Measurements from ENCODE around the gene PCSK1.

The PCSK1 gene

GRCh38 chr5:96433066-96433447 lies at the start of gene PCSK1:
Gene PCSK1, minus strand, starts transcription at chr5:96433248. Its CDS starts 206 bp downstream, at chr5:96433042.
- DNase-seq = no peak

GRCh38 chr5:96481867-96482266 lies 48.8 kb upstream of the PCSK1 start:
- no peak for DNase-seq

DNA sequence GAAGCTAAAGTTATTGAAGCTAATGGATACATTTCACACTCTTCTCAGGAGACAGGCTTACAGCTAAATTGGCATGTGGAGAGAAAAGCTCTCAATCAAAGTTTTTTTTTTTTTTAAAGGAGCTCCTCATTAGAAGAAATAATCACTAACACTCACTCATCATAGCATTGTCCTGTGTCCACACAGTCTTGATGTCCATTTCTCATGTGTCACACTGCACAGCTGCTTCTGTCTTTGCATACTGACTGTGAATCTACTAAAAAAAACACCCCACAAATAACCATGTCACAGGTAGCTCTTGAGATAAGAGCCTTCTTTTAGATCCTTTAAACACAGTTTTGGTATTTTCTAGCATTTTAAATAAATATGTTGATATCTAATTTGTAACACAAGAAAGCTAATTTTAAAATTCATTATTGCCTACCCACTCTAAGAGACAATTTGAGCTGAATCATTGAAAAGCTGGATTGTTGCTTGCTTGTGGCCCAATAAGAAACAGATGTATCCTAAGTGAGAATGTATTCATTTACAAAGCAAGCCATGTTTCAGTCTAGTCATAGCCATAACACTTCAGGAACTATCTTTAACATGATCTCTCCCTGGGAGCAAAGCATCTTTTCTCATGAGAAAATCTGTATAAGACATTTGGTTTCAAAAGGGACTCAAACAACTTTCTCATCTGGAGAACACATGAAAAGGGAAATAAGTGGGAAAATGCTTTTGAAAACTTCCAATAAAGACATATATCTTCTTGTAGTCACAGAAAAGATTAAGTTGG lies 48.1 kb upstream of the PCSK1 start:
- no peak for DNase-seq

DNA sequence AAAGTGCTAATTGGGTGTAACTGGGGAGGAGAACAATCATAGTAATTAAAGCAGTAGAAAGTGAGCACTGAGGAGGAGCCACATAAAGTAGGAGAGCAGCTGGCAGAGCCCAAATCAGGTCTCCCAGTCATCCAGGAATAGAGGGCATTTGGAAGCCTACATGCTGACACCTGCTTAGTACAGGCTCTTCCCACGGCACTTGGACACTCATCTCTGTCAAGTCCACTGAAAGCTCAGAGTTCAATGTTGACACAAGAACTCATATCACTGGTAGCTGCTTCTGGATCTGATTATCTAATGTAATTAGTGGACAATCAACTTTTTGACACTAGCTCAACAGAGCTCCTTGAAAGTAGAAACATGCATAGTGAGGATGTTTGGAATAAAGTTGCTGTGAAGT lies 45.9 kb upstream of the PCSK1 start:
- DNase-seq = no peak

DNA sequence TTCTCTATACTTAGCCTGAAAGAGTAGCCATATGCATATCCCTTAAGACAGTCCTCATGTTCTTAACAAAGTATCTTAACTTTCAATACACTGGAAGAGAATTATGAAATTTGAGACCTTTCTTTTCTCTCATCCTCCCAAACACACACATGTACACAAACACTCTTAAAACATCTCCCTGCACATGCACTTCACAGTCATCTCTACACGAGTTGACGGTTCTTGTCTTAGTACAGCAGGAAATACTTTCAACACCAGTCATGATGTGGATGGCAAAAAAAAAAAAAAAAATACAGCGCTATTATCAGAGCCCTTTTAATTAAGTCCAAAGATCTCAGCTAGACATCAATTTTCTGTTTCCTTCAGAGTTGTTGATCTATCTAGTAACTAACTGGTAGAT lies 43.6 kb upstream of the PCSK1 start:
- no peak for DNase-seq

GRCh38 chr5:96474073-96474472 lies 41.0 kb upstream of the PCSK1 start:
- DNase-seq = no peak

- no peak for DNase-seq
These were observed 40.1 kb upstream of the PCSK1 start for GRCh38 chr5:96473155-96473554.

DNA sequence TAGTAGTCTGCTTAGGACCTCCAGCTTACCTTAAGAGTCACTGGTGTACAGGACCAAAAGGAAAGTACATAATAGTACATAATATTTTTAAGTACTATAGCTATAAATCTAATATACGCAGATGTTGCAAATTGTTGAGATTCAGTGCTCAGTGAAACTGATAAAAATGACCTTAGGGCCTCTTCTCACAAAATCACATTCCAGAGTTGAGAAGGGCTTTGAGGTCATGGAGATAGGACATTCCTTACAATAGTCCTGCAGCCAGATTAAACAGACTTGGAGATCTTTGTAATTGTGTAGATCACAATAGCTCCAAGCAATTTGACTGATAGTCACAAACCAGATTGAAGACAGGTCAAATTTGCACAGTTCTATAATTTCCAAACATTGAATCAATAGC lies 37.7 kb upstream of the PCSK1 start:
- DNase-seq = no peak

DNA sequence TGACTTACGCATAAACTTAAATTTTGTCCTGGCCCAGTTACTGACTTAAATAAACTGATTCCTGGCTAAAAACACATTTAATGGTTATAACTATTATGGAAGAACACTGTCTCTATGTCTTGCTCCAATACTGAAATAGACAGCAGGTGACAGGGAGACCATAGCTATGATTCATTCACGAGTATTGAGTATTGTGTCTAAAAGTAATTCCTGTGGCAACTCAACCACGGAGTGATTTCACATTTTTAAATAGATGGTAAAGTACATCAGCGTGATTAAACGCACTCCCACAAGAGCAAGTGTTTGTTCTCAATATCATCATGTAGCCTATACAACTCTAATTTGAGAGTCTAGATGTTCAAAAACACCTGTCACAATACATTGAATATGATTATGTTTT lies 35.9 kb upstream of the PCSK1 start:
- no peak for DNase-seq

DNA sequence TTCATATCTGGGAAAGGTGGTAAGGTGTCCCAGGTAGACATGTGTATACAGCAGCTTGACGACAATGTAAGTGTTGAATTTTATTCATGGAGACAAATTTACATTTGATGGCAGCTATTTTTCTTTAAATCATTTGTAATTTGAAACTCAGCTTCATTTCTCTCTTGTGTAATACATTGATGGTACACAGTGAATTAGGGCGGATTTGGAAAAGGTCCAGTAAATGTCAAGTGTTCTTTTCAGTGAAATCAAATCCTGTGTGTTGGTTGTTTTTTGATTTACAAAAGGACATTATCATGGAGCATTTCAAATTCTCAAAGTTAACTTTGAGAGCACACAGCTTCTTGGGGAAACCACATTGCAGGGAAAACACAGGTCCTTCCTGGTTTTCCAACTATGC lies 30.0 kb upstream of the PCSK1 start:
- DNase-seq = no peak

DNA sequence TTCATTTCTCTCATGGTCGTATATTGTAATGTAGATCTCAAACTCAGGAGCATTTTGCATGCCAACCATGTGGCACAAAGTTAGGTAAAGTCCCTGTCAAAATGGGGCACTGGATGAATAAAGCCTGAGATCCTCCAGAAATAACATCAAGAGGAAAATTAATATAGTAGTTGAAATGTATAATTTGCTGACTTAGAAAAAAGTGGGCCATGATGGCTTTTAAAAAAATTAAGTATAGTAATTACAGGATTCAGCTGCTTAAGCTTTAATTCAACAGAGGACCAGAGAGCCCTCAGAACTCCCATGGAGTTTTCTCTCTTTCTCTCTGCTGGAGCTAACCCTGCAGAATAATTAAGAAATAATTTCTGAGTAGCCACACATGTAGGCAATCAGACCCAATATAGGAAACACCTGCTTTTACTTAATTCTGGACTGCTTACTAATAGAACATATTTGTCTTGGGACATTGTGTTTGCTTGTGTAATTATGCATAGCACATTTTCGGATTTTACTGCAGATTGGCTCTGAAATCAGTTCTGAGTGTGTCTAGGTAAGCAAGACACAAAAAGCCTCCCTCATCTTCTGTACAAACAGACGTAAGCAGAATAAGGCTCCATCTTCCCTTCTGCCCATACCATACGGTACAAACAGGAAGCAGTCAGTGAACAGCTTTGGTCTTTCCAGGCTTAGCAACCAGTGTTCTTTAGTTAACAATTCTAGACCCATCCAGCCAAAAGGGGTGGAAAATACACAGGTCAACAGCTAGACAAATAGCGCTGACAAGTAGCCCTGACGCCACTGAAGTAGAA lies 26.5 kb upstream of the PCSK1 start:
- no peak for DNase-seq

DNA sequence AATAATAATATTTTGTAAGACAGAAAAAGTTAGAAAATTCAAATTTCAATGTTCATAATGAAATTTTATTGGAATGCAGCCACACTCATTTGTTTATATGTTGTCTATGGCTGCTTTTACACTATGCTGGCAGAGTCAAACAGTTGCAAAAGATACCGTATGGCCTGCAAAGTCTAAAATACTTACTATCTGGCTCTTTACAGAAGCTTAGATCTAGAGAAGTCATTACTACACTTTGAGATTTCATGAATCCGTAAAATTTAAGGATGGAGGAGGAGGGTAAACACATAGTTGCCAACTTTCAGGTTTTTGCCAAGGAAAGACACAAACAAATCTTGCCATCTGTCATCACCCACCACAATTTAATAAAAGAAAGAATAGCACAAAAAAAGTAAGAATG lies 25.1 kb upstream of the PCSK1 start:
- DNase-seq = no peak

GRCh38 chr5:96455789-96456188 lies 22.7 kb upstream of the PCSK1 start:
- DNase-seq = no peak

DNA sequence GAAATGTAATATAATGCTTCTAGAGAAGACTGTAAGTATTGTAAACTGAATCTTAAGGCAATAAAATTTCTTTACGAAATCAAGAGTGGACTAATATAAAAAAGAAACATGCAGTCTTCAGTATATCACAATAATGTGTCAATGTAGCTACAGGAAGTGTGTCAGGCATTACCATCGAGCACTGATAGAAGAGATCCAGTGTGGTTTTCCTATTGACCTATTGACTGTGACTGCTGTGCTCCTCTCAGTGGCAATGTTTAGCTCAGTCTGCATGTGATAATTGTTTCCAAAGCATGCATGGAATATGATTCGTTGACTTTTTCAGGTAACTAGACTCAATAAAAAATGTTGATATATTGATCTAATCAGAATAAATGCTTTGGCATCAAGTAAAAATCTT lies 20.3 kb upstream of the PCSK1 start:
- no peak for DNase-seq

DNA sequence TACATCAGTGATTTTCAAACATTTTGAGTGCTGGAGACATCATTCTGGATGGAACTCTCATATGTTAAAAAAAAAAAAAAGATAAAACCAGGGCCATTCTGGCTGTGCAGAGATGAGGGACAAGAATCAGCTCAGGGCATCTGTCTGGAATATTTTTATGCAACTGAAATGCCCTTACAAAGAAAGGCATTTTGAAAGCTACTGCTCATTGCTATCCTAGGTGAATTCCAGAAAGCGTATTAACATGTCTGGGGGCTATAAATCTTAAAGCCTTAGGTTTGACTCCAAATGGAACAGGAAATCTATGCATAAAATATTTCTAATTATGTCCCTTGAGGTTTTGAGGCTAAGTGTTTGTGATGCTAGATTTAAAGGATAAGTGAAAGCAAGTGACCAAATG lies 14.9 kb upstream of the PCSK1 start:
- no peak for DNase-seq

GRCh38 chr5:96440185-96440538 lies 7.1 kb upstream of the PCSK1 start:
- DNase-seq = no peak

DNA sequence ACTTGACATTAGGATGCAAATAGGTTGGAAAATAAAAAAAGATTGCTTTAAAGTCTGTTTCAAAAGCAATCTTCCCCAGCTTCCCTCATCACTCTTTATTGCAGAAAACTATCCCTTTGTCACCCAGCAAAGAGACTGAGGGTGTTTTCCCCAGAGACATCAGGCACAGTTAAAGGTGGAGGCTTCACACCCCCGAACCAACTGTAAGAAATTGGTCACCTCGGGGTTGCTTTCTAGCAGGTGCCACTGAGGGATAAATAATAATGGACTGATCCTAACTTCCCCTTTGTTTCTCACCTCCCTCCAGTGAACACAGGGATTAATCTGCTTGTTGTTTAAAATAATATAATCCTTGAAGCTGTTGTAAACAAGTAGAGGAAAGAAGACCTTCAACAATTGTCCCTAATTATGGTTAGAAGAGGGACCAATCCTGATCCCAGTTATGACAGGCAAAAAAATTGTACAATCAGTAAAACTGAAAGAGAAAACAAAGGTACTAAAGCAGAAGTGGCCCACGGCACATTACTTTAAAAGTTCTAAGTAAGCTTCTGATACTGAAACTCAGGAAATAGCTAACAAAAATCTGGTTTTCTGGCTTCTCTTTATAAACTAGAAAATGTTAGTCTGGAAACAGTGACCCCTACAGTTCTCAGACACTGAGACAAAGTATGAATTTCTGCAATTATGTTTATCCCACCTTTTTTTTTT lies 6.6 kb upstream of the PCSK1 start:
- no peak for DNase-seq

- peak in 1 of 2 experiments; percentile 14 for DNase-seq
These were observed 1.2 kb upstream of the PCSK1 start for GRCh38 chr5:96434201-96434645.

- no peak for DNase-seq
These were observed 607 bp downstream of the PCSK1 start for GRCh38 chr5:96432216-96433065.

- DNase-seq = no peak
These were observed 1.5 kb downstream of the PCSK1 start for GRCh38 chr5:96431376-96432187.

DNA sequence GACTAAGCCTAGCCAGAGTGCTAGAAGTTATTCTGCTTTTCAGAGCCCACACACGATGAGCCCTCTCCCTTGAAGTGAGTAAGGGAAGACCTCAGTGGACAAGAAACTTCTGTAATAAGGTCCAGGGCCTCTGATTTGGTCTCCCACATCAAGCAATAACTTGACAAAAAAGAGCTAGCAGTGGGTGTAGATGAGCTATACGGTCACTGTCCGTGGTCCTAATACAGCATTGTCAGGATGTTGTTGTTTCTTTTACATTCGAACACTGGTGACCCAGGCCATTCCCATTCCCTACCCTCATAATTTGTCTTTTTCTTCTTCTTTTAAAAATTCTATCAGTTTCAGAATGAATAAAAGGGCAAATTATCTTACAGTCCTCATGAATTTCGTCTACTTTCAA lies 5.2 kb downstream of the PCSK1 start:
- DNase-seq = no peak

DNA sequence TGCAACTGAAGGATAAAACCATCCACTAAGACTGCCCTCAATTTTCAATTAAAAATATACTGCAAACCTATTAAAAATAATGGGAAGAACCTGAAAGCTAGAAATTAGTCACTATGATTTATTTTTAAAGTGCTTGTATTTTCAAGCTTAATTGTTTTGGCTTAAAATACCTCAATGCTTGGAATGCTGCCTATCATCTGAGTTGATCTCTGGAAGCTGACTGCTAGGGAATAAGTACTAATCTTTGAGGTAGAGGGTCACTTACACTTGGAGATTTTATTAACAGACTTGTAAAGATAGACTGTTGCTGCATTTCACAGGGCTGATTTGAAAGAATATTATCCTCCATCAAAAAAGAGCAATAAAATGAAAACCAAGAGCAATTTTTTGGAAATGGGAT lies 6.2 kb downstream of the PCSK1 start:
- no peak for DNase-seq
